NCI-H2196 treated with DMSO at 0.1 percent for 48 hours (cell line): ENCODE measurements around the gene CYP11A1.

ENCODE experiments used
- DNase-seq: peaks from one replicate; lab custom pipeline; 2025; ENCODE audit not compliant: unreplicated experiment; lab: John Stamatoyannopoulos, UW

CYP11A1 gene

GRCh38 chr15:74328331-74329056 is 39.0 kb downstream of the CYP11A1 start:
- DNase-seq = no peak

DNA sequence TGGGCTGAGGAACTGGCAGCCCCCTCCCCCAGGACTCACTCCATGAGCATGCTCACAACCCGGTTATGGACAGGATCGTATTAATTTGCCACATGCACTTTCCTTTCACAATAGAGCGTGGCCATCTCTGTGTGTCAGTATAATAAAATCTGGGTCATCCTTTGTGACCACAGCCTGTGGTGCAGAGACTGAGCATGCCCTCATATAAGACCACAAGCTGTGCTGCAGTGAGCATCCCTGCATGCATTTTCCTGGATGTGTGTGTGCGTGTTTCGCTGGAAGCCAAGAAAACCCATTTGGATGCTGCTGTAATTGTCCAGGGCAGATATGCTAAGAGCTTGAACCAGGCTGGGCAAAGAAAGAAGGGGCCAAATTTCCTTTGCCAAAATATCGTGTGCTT is 39.7 kb downstream of the CYP11A1 start:
- no peak for DNase-seq

- no peak for DNase-seq
These were observed 40.7 kb downstream of the CYP11A1 start for GRCh38 chr15:74326746-74327145.

GRCh38 chr15:74324714-74325113 is 42.7 kb downstream of the CYP11A1 start:
- no peak for DNase-seq

DNA sequence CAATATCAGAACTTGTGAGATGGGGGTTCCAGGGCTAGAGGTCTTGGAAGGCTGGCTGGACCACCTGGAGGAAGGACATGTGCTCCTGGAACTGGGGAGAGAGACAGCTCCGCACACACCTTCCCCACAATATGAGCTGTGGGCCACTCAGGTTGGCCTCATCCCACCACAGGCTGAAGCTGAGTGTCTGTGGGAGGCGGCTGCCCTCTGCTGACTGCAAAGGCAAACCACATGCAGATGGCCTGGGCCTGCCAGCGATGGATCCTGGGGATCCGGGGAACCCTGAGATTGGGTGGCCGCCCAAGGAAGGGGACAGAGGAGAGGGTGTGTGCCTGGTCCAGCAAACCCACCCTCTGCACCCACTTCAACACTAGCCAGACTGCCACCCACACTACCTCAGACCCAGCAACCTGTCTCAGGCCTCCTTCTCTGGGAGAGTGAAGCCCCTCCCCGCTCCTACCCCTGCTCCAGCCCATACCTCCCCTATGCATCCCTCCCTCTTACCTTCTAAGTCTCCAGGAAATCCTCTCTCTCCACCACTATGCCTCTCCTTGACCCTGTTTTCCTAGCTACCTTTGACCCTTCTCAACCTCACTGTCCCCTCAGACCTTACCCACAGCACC is 44.8 kb downstream of the CYP11A1 start:
- DNase-seq = peak; percentile 17

DNA sequence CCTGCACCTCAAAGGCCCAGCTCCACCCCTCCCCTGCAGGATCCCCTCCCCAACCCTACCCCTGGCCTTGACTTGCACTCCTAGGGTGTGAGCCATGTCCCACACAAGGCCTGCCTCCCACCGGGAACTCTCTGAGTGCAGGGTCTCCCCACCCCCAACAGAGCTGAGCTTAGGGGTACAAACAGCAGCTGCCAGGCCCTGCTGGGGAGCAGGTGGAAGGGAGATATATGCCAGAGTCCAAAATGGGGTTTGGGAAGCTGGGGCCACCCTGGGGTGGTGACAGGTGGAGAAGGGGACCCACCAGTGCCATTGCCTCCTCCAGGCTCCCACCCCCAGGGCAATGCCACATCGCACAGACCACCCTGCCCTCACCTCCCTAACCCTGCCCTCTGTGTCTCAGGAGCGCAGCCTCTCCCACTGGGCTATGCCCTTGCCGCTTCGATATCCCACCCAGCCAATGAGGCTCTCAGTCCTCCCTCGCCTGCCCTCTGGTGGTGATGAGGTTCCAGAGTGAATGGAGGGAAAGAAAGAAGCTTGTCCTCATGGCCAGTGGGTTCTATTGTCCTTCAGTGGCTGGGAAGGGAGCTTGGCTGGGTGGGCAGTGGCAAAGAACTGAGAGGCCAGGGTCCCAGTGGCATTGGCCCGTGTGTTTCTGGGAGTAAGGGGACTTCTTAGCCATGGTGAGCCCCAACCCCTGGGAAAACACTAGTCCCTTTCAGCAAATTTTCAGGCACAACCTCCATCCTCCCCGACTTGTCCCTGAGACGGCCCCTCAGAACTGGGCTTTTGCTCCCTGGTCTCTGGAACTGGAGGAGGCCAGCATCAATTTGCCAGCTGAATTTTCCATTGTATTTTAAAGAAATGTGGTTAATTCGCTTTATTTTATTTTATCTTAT is 46.8 kb downstream of the CYP11A1 start:
- no peak for DNase-seq

DNA sequence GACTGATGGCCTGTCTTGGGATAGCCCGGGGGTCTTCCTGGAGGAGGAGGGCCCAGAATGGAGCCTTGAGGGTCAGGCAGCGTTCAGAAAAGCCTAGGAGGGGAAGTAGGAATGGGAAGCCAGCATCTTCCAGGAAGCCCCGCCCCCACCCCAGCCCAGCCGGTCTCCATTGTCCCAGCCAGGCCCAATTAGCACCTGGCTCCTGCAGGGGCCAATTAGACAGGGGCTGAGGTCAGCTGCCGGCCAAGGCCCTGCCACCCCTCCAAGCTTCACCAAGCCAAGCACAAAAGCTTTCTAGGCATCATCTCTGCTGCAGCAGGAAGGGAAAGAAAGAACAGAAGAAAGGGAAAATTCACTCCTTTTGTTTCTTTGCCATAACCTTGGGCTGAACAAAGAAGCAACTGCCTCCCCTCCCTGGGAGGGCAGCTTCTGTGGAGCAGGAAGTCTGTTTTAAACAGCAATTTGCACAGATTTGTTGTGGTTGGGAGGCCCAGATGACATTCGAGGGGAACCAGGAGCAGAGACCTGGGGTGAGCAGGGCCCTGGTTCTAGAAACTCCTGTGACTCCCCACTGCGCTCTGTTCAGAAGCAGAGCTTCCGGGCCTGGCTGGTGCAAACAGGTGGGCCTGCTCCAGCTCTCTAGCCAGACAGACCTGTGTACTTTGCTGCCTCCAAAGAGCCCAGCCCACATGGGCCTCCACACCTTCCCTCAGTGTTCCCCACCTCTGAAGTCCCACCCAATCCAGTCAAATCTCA is 47.7 kb downstream of the CYP11A1 start:
- peak; percentile 28 for DNase-seq

DNA sequence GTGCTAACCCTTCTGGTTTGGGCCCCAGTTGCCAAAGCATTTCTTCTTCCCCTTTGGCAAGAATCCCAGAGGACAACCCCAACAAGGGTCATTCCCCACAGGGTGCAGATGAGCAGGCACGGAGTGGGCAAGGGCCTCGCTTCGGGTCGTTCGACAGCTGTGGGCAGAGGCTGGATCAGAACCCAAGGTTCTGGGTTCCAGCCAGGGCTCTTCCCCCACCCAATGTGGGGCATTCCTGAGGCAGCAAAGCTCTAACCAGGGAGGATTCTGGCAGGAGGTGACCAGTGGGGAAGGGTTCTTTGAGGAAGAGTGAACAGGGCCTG is 48.3 kb downstream of the CYP11A1 start:
- no peak for DNase-seq

DNA sequence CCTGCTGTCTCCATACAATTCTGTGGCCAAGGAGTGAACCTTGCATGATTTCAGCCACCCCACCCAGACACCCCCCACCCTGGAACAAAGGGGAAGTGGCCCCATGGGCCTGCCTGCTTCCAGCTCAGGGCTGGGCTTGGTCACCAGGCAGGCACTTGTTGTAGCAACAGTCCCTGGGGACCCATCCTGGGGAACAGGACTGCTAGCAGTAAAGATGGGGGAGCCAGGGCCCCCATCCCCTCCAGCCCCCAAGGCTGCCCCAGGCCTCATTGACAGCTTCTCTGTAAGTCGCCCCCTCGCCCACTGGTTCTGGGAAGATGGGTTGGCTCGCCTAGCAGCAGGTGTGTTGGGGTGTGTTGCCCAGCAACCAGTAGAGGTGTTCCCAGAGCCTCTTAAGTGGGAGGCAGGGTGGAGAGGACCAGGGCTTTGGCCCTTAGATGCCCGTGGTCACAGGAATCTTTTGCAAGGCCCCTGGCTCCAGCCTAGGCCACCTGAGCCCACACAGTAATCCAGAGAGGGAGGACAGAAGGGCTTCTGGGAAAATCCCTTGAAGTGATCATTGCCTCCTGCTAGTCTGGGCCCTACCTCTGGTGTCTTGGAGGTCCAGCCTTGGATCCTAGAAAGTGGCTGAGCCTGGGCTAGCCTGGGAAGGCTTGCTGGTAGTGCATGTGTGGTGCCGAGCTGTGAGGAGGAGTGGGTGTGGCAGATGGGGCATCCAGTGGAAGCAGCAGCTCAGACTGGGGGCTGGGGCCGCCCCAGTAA is 48.9 kb downstream of the CYP11A1 start:
- DNase-seq = peak; percentile 24

GRCh38 chr15:74317820-74318375 is 49.5 kb downstream of the CYP11A1 start:
- DNase-seq = no peak

- no peak for DNase-seq
These were observed 51.3 kb downstream of the CYP11A1 start for GRCh38 chr15:74316141-74316540.

DNA sequence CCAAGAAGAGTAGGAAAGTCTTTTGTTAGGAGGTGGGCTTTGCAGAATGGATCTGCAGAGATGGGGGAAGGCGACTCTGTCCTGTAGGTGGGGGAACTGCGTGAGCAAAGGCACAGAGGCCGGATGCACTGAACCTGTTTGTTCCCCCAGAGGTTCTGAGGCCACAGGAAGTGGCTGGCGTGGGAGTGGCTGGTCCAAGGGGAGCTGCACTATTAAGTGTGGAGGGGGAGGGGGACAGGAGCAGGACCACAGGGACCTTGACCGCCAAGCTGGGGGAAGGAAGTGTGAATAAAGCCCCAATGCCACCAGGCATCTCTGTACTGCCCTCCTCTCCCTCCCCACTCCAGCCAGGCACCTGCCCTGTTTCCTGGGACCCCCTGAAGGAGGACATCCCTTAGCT is 51.8 kb downstream of the CYP11A1 start:
- no peak for DNase-seq

GRCh38 chr15:74314795-74315438 is 52.5 kb downstream of the CYP11A1 start:
- no peak for DNase-seq

GRCh38 chr15:74313889-74314288 is 53.6 kb downstream of the CYP11A1 start:
- no peak for DNase-seq

DNA sequence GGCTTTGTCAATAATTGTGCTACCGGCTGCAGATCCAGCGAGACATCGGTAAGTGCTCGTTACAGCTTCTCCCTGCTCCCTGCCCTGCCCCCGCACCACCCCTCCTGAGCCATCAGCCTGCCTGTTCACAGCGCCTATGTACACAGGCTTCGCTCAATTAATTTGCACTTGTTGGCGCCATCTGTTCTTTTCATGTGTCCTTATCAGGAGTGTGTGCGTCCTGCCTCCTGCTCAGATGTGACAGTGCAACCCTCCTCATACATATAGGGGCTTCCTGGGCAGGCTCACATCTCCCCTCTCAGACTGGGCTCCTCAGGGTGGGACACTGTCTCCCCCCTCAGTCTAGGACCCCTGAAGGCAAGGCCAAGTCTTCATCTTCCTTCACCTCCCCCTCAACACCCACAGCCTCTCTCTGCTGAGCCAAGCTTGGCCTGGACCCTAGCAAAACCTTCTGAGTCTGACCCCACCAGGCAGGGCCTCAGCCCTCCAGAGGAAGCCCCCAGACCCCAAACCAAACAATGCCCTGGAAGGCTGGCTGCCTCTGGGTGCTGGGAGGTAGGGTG is 54.9 kb downstream of the CYP11A1 start:
- peak; percentile 82 for DNase-seq

DNA sequence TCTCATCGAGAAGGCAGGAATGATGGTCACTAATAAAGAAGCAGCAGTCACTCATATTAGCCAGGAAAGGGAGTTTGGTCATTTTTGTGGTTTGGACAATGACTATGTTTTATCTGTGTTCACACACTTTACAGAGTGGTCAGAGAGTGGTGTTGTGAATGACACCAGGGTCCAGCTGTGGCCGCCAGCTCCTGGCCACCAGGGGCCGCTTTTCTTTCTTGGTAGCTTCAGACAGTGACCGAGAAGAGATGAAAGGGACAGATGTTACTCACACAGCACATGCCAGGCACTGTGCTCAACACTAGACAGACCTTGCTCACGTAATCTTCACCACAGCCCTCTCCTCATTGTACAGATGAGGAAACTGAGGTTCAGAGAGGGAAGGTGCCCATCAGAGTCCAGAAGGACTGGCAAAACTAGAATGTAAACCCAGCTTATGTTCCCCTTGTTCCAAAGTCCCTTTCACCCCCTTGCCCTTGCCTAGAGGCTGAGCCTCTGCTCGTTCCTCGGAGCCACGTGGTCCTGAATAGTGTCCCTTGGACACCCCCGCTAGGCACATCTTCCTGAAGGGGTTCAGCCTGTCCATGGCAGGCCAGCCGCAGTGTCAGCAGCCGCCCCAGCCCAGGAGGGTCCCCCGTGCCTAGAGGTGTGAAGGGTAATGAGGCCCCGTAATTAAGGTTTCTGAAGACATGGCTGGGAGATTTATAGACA is 55.6 kb downstream of the CYP11A1 start:
- no peak for DNase-seq

- DNase-seq = no peak
These were observed 59.3 kb downstream of the CYP11A1 start for GRCh38 chr15:74307827-74308811.
